Endothelial cell of umbilical vein (primary cell): ENCODE results near the gene CIC.

ENCODE experiments used
- CTCF ChIP-seq, 2 donors: IDR thresholded peaks; 1 replicate in 1 of 2; 2 replicates in 1 of 2; pipeline ENCODE4 v1.5.1; 2011; ENCODE audit warnings: low read length in 2 of 2, mild to moderate bottlenecking in 2 of 2, moderate library complexity in 2 of 2, control low read depth in 1 of 2, inconsistent platforms in 1 of 2, low read depth in 1 of 2; ENCODE audit not compliant: insufficient read depth in 1 of 2; ENCODE audit errors: extremely low read depth in 1 of 2
- EZH2 ChIP-seq: IDR thresholded peaks from 2 replicates; pipeline ENCODE4 v1.6.1; 2012; ENCODE audit warnings: borderline replicate concordance, low read depth, mild to moderate bottlenecking, moderate library complexity, low read length, inconsistent platforms; ENCODE audit not compliant: severe bottlenecking
- MYC ChIP-seq: IDR thresholded peaks from one replicate; pipeline ENCODE4 v1.6.1; 2011; ENCODE audit warnings: mild to moderate bottlenecking, low read depth, low read length
- POLR2AphosphoS5 ChIP-seq: IDR thresholded peaks from 2 replicates; pipeline ENCODE4 v1.6.1; 2012; ENCODE audit warnings: low read depth, mild to moderate bottlenecking, control low read depth, low read length, moderate library complexity; ENCODE audit not compliant: insufficient read depth

- TF ChIP-seq CTCF (IDR thresholded peaks at IDR 0.05; ENCODE audit: extremely low read depth in 1 of 2, insufficient read depth in 1 of 2, low read depth in 1 of 2, low read length in 2 of 2) = no peak
- no peak for TF ChIP-seq POLR2AphosphoS5
- TF ChIP-seq EZH2 = no peak
- TF ChIP-seq MYC = no peak
Observed at GRCh38 chr19:42255766-42256745, 13.0 kb upstream of the CIC start.
